NCI-H187 (cell line): ENCODE results near the gene PRKCE.
"Not testable (repeated sequence)": the region's sequence is repeated elsewhere in the genome, so short reads cannot be mapped to it uniquely, and the experiment has no call there.

Source experiments
- DNase-seq, 2 experiments: peaks; one replicate each; lab custom pipeline; 2025; lab: John Stamatoyannopoulos, UW

PRKCE gene

DNA sequence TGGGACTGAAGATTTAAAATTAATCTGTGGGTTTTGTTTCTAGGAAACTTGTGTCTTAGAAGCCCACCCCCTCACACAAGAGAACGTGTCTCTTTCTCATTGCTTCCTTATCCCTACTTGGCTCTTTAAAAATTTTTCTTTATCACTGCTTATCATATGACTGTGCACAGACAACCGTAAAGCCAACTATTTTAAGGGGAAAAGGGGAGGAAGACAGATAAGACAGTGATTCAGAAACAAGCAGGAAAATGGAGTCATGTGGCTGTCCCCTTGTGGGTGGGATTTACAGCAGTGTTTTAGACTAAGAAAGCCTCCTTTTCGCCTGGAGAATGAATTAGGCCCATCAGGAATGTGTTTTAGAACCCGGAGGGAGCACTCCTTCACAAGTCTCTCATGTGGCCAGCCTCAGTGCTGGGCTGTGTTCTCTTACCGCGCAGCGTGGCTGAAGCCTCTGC, 17.6 kb downstream of the PRKCE start:
- no peak for DNase-seq

DNA sequence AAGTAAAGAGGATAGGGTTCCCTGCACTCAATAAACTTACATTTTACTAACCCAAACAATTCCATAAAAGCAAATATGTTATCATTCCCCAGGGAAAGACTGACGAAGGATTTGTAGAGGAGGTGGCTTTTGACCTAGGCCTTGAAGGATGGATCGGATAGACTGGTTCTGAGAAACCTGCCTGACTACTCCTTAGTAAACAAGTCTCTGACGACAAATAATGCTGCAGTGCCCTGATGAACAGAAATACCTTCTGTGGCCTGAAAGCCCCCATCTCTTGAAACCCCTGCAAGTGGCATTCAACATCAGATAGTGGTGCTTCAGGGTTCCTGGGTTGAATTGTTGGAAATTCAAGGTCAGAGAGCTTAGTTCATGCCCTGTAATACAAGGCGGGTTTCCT, 19.2 kb downstream of the PRKCE start:
- no peak for DNase-seq

DNA sequence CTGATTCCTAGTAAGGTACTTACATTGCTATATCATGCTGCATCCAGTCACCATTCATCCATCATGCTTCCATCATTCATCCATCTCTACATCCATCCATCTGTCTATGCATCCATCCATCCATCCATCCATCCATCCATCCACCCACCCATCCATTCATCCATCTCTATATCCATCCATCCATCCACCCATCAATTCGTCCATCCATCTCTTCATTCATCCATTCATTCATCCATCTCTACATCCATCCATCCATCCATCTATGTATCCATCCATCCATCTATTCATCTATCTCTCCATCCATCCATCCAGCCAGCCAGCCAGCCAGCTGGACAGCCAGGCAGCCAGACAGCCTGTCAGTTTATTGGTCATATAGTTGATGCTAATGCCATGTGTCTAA, 20.7 kb downstream of the PRKCE start:
- DNase-seq = no peak

DNA sequence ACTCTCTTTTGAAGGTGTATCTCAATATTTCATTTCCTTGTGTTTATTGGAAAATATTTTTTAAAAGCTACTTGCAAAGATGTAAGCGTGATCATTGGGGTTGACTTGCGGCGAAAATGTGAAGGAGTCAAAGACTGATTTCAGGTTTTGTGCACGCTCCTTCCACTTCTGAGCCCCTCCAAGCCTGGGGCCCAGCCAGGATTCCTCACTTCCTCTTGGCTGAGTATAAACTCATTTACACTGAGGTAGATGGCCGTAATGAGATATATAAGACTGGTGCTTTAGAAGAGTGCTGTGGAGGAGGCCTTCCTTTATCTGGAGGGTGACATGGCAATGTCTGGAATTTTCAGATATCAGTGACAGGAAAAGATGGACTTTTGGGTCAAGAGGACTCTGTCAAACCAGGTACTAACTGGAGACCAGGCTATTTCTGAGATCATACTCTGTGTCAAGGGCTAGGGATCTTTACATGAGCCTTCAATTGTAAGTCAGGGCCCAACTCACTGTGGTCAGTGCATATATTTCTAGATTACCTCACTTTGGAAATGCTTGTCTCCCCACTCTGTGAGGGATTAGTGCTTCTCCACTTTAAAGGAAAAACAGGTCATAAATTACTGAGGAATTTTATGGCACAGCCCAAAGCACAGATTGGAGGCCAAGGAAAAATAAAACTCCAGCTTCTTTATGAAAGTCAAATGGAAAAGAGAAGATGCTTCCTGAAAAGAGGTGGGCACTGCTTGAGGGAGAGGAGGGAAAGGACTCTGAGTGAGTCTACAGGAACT, 22.8 kb downstream of the PRKCE start:
- no peak for DNase-seq

DNA sequence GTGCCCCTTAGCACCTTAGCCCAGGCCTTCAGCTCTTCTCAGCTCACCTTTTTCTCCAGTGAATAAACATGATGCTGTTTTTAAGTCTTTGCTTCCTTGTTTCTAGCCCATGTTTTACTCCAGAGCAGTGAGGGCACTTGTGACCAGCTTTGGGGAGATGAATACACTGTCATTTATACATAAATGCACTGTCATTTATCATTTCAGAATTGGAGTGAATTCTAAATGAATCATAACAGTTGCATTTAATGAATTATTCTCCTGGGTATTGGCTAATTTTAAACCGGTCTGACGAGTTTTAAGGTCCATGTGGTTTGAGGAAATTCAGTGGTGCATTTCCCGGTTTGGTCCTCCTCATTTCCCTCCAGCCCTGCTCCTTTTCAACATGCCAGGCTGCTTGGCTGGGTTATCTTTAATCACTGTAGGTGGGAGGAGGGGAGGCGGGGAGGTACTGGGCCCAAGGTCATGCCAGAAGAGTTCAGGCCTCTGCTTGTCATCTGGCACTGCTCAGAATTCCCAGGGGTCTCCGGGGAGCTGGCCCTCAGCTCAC, 23.9 kb downstream of the PRKCE start:
- DNase-seq = no peak

DNA sequence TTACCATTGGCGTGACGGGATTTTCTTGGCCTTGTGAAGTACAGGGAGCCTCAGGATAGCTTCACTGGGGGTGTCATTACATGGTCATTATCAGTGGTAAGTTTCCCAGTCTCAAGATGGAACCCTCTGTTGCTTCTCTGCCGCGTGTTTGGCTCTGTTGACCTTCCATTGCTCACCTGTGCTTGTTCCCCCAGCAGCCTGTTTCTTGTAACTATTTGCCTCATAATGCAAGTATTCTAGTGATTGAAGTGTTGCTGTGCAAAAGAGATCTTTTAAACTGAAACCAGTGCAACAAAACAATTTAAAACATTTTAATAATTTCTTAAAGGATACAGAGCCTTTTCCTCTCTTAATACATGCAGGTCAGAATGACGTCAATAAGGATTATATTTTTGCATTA, 24.6 kb downstream of the PRKCE start:
- DNase-seq = no peak

DNA sequence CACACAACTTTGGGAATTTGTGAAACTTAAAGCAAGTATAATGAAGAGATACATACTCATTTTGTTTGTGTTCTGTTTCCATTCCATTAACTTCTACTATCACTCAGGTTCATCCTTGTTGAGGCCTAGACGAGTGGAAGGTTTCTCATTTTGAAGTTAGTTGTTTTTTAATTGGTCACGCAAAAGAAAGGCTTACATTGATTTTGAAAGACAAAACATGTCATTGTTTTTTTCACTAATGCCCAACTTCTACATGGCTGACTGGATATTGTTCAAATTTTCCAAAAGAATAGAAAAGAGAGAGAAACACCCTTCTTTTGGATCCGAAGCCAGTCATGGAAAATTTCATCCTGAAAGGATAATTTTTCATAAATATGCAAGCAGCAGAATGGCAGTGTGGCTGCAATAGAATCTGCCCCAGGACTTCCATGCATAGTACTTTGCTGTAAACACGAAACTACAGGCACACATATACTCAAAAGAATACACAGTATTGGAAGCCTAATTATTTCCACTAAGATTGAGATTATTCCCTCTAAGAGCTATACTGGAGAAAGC, 27.4 kb downstream of the PRKCE start:
- no peak for DNase-seq

DNA sequence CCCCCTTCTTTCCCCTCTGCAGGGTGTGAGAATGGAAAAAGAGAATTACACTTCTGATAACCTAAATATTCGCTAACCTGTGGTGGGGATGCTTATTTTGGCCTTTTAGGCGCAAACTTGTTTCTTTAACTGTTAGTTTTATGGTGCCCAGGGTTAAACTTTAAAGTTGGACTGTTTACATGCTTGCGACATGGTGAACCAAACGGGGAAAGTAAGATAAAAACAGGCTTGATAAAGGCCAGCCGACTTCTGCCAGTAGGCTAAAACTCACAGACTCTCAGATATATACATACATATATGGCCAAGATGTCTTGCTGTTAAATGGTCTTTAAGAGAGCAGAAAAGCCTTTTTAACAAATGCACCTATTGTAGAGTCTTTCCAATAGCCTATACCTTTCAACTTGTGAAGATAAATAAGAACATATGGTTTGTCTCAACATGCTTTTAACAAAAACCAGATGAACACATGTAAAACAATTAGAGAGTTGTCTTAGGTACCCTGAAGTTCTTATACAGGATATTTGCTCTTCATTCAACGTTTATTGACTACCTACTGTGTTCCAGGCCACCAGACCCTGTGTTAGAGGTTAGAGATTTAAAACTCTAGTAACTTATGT, 29.0 kb downstream of the PRKCE start:
- no peak for DNase-seq

DNA sequence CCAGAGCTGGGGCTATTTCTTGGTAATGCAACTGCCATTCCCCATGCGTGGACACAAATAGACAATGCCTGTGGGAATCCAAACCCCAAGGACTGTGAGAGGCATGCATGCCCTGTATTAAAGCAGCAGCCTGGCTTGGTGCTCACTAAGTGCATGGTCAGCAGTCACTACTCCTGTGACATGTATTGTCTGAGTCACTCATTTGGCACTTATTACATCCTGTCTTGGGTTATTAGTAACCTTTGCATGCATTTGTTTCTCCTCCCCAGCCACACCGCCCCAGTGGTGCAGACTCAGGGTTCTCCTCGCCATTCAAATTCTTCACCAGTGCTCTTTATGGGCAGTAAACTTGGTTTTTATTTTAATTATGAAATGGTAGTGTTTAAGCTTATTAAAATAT, 30.2 kb downstream of the PRKCE start:
- DNase-seq = no peak

DNA sequence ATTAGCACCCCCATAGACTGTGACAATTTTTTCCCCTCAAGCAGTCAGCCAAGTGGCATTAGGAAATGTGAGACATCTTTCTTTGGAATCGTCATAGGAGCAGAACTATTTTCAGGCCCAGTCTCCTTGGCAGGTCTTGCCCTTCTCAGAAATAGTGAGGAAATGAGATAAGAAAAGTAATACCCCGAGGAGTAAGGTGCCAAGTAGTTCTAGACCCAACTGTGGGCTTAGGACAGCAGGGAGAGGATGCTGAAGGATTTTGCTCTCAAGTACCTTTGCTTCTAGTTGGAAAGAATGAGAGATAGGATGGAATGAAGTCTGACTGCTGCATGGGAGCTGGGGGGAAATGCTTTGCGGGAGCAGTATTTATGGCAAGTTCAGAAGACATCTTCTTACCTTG, 31.8 kb downstream of the PRKCE start:
- no peak for DNase-seq

DNA sequence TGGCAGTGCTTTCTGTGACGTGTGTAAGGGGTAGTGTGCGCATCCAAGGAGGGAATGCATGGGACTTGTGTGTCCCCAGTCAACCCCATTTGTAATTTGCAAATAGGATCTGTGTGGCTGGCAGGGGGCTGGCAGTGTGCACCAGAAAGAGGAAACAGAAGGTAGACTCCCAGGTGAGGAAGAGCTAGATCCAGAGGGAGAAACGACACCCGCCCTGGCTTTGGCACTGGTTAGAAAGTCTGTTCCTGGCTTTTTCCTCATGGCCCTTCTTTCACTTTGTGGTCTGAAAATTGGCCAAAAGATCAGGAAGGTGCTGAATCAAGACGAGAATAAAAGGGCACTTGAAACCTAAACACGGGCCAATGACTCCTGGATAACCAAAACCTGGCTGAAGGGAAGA, 33.3 kb downstream of the PRKCE start:
- DNase-seq = no peak

DNA sequence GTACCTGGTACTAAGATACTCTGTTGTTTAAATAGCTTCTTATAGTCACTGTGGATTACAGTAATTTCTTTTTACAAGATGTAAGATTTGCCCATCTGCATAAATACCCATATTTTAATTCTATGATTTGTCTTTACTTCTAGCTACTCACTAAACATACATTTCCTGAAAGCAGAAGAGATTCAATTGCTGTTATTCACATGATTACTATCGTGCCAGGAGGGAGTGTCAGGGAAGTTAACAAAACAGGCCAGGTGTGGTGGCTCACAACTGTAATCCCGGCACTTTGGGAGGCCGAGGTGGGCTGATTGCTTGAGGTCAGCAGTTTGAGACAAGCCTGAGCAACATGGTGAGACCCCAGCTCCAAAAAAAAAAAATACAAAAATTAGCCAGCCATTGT, 33.8 kb downstream of the PRKCE start:
- no peak for DNase-seq

DNA sequence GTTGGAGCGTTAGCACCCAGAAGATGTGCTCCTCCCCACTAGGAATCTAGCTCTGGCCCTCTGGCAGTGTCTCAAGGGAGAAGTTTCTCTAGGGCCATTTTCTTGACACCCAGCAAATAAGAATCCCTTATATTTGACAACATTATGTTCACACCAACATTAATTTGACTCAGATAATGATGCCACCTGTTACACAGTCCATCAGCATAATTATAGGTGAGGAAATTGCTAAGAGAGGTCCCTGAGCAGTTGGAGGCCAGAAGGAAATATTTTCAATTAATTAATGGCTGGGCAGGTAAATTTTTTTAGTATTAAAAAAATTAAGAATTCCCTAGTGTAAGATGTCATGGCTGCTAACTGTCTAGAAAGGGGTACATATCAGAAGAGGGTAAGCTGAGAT, 36.5 kb downstream of the PRKCE start:
- DNase-seq = no peak

DNA sequence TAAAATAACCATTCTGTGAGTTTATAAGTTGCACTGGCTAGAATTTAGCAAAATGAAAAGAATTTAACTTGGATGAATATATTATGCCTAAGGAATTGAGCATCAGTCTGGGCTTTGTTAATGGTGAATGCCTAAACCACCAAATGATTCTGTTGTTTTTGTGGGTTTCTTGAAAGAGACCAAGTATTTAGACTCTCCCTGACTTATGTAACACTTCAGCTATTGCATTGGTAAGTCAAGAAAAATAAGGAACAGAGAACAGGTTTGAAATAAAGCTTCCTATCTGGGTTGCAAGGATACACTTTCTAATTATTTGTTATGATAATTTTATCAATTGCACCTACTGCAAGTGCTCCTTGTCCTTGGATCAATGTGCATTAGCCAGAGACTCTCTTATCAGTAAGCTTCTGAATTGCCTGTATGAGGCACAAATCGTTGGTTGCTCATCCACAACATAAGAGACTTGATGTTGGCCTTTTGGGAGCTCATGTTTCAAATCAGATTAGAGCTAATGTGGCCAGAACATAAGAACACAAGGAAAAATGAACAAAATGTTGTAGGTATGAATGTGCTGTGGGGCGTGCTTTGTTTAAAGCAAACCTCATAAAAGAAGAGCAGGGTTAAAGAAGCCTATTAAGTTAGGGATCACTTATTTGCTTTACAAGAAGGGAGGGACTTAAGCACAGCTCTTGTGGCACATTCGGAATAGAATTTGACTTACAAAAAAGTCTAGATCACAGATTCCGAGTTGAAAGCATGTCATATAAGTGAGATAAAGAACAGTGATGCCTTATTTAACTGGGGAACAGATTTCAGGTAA, 37.2 kb downstream of the PRKCE start:
- DNase-seq = no peak

DNA sequence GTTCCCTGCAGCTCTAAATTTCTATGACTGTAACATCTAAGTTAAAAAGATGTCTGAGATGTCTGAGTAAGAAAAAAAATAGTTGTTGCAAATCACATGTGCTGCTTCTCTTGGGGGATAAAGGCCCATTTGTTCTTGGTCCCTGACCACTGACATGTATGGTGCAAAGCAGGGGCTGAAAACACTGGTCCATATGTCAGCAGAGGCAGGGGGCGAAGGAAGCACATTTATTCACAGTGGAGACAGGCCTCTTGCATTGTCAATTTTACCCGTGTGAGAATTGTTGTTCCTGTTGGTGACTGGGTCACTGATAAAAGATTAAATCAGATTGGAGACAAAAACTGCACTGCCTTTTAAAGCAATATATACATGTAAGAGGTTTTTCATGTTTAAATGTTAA, 38.8 kb downstream of the PRKCE start:
- no peak for DNase-seq

DNA sequence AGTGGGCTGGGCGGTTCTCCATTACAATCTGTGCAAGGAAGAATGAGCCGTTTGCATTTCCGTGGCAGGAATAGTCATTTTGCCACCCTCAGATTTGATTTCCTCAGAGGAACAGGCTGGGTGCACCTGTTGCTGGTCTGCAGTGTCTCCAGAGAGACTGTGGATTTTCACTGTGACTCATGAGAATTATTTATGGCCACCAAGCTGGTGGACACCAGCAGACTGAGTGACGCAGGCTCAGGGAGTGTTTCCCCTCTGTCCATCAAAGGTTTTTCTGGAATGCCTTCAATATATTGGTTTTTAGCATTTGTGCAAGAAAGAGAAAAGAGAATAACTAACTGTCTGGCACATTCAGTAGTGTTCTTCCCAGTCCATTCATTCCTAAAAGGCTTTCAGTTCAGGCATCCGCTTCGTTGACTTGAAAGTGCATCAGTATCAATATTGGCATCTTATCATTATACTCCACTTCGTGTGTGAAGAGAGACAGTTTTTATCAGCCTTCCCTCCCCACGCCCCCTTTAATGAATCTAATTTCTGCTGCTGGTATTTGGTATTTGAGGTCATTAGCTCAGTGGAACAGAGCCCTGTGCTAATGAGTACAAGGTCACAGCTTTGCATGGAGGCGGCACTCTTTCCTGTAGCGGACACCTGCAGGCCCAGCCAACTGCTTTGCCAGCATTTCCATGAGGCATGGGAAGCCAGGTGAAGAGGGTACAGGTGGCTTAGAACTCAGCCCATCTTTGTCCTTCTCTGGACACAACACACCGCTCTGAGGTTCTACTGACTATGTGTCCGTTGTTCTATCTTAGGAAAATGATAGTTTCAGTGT, 39.9 kb downstream of the PRKCE start:
- DNase-seq = no peak

DNA sequence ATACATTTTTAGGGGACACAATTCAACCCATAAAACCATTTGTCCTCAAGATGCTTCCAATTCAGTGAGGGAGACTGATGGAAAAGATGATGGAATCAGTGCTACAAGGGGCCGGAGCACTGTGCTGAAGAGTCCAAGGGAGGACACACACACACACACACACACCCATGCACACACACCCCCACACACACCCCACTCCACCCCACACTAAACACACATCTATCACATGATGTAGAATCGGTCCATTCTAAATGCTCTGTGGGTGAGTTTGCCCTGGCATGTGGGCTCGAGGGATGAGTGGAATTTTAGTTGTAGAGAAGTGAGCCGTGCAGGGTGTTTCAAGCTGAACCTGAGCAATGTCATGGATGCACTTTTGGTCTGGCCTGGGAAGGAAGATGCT, 41.1 kb downstream of the PRKCE start:
- no peak for DNase-seq

DNA sequence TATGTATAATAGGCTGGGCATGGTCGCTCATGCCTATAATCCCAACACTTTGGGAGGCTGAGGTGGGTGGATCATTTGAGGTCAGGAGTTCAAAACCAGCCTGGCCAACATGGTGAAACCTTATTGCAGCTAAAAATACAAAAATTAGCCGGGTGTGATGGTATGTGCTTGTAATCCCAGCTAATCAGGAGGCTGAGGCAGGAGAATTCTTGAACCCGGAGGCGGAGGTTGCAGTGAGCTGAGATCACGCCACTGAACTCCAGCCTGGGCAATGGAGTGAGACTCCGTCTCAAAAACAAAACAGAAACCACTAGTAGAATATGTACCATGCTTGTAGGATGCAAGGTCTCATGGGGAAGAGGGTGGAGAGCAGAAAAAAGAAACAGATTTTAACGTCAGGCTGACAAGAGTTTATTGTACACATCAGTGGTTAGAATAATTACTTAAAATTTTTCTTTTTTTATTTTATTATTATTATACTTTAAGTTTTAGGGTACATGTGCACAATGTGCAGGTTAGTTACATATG, 44.1 kb downstream of the PRKCE start:
- DNase-seq = not testable (repeated sequence)

DNA sequence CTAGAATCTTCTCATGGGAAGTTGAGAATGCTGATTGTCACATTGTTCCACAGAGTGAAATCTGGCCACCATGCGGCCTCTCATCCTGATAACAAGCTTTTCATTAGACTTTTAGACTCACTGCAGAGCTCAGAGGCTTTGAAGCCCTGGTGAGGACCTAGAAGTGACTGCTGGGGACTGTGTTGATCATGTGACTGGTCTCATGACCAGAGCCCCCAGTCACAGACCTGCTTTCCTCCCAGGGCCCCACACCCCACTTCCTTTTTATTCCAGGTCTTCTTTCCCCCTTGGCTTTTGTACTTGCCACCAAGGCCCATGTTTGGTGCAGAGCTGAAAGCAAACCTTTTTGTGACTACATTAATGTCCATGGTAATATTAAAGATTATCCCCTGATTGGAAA, 45.2 kb downstream of the PRKCE start:
- DNase-seq = no peak

DNA sequence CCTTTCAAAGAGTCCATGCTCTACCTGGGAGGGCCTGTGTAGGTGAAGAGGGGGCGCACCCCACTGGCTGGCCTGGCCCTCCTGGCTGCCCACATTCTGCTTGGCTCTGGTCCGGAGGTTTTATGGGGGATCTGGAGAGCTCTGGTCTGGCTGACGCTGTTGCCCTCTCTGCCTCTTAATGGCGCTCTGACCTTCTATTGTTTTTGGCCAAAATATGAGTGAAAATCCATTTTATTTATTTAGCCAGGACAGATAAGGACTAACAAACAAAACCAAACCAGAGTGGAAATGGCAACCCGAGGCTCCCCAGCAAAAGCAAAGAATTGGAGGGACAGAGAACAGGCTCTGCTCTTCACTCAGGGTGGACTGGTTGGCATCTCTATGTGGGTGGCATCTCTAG, 45.7 kb downstream of the PRKCE start:
- DNase-seq = no peak

DNA sequence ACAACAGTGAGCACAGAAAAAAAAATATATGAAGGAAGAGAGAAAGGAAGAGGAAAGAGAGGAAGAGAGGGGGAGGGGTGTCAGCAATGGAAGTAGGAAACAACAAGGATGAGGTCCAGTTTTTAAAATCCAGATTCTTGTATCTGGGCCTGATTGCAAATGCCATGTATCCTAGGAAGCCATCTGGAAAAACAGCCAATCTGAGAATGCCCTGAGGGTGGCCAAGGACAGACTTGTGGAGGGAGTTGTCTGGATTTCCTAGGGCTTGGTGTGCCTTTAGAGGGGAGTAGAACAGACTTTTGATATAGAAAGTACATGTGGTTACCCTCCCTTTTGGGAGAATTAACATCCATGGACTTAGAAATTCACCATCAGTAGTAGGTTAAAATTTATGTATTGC, 47.1 kb downstream of the PRKCE start:
- DNase-seq = no peak
